CD4-positive, alpha-beta T cell (primary cell): Measurements from ENCODE around the gene NPAS3. TPM values are rescaled to one million over a fixed set of nuclear protein-coding genes. Genes with fewer than 3 reads are reported as not detected.

Experiments used
- ATAC-seq: fragments of 200-7000 bp; cut with Tn5 transposase; one replicate; pipeline ENCODE4 v1.10.0; 2022; ENCODE audit warnings: mild to moderate bottlenecking; ENCODE audit not compliant: poor library complexity
- CTCF ChIA-PET: fragments of 350-600 bp; sonication (Branson Sonifier 250); formaldehyde crosslinking; loops from one replicate; lab custom pipeline; 2021; ENCODE audit warnings: antibody characterized with exemption, inconsistent platforms; lab: Charles Lee
- POLR2A ChIA-PET: fragments of 350-600 bp; sonication (Branson Sonifier 250); formaldehyde crosslinking; loops from one replicate; lab custom pipeline; 2021; ENCODE audit warnings: antibody characterized with exemption, inconsistent platforms; lab: Charles Lee
- DNase-seq, 14 experiments: peaks; one replicate each; pipeline ENCODE4 v3.0.0-alpha.2; 2013 to 2020; ENCODE audit warnings: mixed read lengths in 2 of 14
- H3K27ac ChIP-seq, 2 donors: one replicate each; pipeline versions ENCODE4 v1.5.1 to v1.7.0; 2013; ENCODE audit warnings: low read length in 2 of 2, low read depth in 1 of 2, mild to moderate bottlenecking in 1 of 2
- H3K27me3 ChIP-seq, 2 experiments: 1 replicate in 1 of 2; 2 replicates in 1 of 2; pipeline versions ENCODE4 v1.6.1 to v1.7.0; 2013; ENCODE audit warnings: low read length in 2 of 2, control low read depth in 1 of 2, mild to moderate bottlenecking in 1 of 2, moderate library complexity in 1 of 2; ENCODE audit not compliant: insufficient read depth in 2 of 2, control insufficient read depth in 1 of 2
- H3K36me3 ChIP-seq: one replicate; pipeline ENCODE4 v1.6.1; 2013; ENCODE audit warnings: low read length, control low read depth; ENCODE audit not compliant: insufficient read depth
- H3K4me1 ChIP-seq: one replicate; pipeline ENCODE4 v1.6.1; 2013; ENCODE audit warnings: low read length, control low read depth; ENCODE audit not compliant: insufficient read depth
- H3K4me3 ChIP-seq: one replicate; pipeline ENCODE4 v1.5.1; 2013; ENCODE audit warnings: mild to moderate bottlenecking, low read length, moderate library complexity
- H3K9me3 ChIP-seq, 2 experiments: 1 replicate in 1 of 2; 2 replicates in 1 of 2; pipeline versions ENCODE4 v1.6.1 to v1.7.0; 2013; ENCODE audit warnings: low read length in 2 of 2, mild to moderate bottlenecking in 2 of 2, control low read depth in 1 of 2, moderate library complexity in 1 of 2; ENCODE audit not compliant: control insufficient read depth in 1 of 2, insufficient read depth in 1 of 2
- H3K27ac Mint-ChIP-seq: one replicate; pipeline ENCODE4 v1.8.0; 2020; ENCODE audit warnings: mixed read lengths
- H3K27me3 Mint-ChIP-seq: one replicate; pipeline ENCODE4 v1.8.0; 2021; ENCODE audit warnings: mixed read lengths
- H3K36me3 Mint-ChIP-seq: one replicate; pipeline ENCODE4 v1.8.0; 2021; ENCODE audit warnings: low read depth, mixed read lengths
- H3K4me1 Mint-ChIP-seq: one replicate; pipeline ENCODE4 v1.8.0; 2021; ENCODE audit warnings: low read depth, mixed read lengths
- H3K4me3 Mint-ChIP-seq: one replicate; pipeline ENCODE4 v1.8.0; 2020; ENCODE audit warnings: mild to moderate bottlenecking, mixed read lengths
- H3K9me3 Mint-ChIP-seq: one replicate; pipeline ENCODE4 v1.8.0; 2020; ENCODE audit warnings: mixed read lengths
- CTCF ChIP-seq: fragments of 200-600 bp; IDR thresholded peaks from one replicate; pipeline ENCODE4 v1.8.0; 2022; ENCODE audit warnings: antibody characterized with exemption, mild to moderate bottlenecking
- intact Hi-C, 2 experiments: fragments of 100-400 bp; cut with DNase I in 1 of 2; cut with micrococcal nuclease in 1 of 2; formaldehyde crosslinking; loops; one replicate each; pipeline versions ENCODE4 v1.15.1 to v1.9.0; 2023 to 2025; cut with DNase I, micrococcal nuclease
- total RNA-seq, 174 experiments: library from RNA in 2 of 174; stranded (reverse) in 2 of 174; gene quantifications; one replicate each; pipeline ENCODE4 v1.2.3 and lab custom pipeline; 2021 to 2026

Gene NPAS3
- total RNA-seq, 2 experiments from 2014 or later, result not detected

DNA sequence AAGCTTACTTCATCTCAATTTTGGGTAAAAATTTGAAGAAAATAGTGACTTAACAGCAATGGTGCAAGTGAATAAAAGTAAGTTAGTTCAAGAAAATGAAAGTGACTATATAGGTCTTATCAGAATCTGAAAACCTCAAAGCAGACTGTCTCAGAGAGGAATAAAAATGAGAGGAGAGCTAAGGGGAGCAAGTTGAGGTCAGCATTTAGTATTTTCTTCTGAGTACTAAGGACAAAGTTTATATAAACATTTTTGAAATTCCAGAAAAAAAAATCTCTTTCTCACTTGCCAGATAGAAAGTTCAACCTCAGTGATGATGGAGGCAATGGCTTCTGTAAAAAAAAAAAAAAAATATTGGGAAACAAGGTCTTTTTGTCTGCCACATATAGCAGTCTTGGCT, 414.1 kb downstream of the NPAS3 start:
- Mint-ChIP-seq H3K27me3 (no peaks in the 10 kb centered on the region), H3K9me3 (peaks cover 2% of the 10 kb centered on the region), H3K27ac (no peak overlapping the region), H3K36me3 (no peaks in the 10 kb centered on the region), H3K4me3 (no peak overlapping the region), H3K4me1 (no peaks in the 10 kb centered on the region)
- Histone ChIP-seq H3K27me3 (no peaks in the 10 kb centered on the region), H3K27ac (no peak overlapping the region), H3K9me3 (peaks cover 0 to under 1% of the 10 kb centered on the region in 2 experiments), H3K36me3 (no peaks in the 10 kb centered on the region), H3K4me1 (no peaks in the 10 kb centered on the region), H3K4me3 (no peak overlapping the region)
- DNase-seq (no peak), ATAC-seq (no peak)
- intact Hi-C loops, result no loop called here
- CTCF ChIA-PET, result no interaction called here
- TF ChIP-seq CTCF, result no peak
- POLR2A ChIA-PET, result no interaction called here

DNA sequence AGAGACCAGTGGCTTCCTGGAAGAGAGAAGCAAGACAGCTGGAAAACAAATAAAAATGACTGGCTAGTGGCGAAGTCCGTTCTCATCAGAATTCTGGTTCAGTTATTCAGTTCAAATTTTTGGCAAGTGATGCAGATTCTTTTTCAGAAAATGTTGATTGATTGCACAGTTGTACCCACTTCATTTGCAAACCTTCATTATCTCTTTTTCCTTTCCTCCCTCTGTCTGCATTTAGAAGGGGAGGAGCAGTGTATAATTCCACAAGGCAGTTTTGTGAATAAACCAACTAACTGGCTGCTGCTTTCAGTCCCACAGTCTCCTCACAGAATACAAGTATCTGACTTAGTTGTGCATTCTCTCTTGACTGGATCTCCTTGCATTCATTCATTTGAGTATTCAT, 417.5 kb downstream of the NPAS3 start:
- Histone ChIP-seq H3K4me1 (no peaks in the 10 kb centered on the region), H3K4me3 (no peak overlapping the region), H3K36me3 (no peaks in the 10 kb centered on the region), H3K9me3 (peaks cover 0 to 7% of the 10 kb centered on the region in 2 experiments), H3K27ac (no peak overlapping the region), H3K27me3 (no peaks in the 10 kb centered on the region)
- intact Hi-C loops, result no loop called here
- TF ChIP-seq CTCF, result no peak
- Mint-ChIP-seq H3K36me3 (no peaks in the 10 kb centered on the region), H3K4me1 (no peaks in the 10 kb centered on the region), H3K4me3 (no peak overlapping the region), H3K27me3 (no peaks in the 10 kb centered on the region), H3K9me3 (peaks cover 2% of the 10 kb centered on the region), H3K27ac (no peak overlapping the region)
- DNase-seq (no peak), ATAC-seq (no peak)
- ChIA-PET POLR2A (no interaction called here), CTCF (no interaction called here)

- H3K36me3 Mint-ChIP-seq, result no peaks in the 10 kb centered on the region
- no peak overlapping the region for H3K27ac ChIP-seq
- H3K4me1 Mint-ChIP-seq, result no peaks in the 10 kb centered on the region
- peaks cover 0 to 7% of the 10 kb centered on the region in 2 experiments for H3K9me3 ChIP-seq
- POLR2A ChIA-PET, result no interaction called here
- no peaks in the 10 kb centered on the region for H3K27me3 Mint-ChIP-seq
- no peaks in the 10 kb centered on the region for H3K27me3 ChIP-seq
- H3K27ac Mint-ChIP-seq, result no peak overlapping the region
- ATAC-seq, result no peak
- H3K36me3 ChIP-seq, result no peaks in the 10 kb centered on the region
- no peaks in the 10 kb centered on the region for H3K9me3 Mint-ChIP-seq
- H3K4me3 Mint-ChIP-seq, result no peak overlapping the region
- DNase-seq, result no peak
- no peak overlapping the region for H3K4me3 ChIP-seq
- H3K4me1 ChIP-seq, result no peaks in the 10 kb centered on the region
- no peak for TF ChIP-seq CTCF
- intact Hi-C loops, result no loop called here
- CTCF ChIA-PET, result no interaction called here
These were observed 418.7 kb downstream of the NPAS3 start for GRCh38 chr14:33357225-33358010.
